Loucy (cell line): ENCODE results near the gene CDK5R2.

Experiments
- H2AFZ ChIP-seq: fragments of 200-600 bp; sonication (generic); 2 replicates; pipeline ENCODE4 v1.6.0; 2016; ENCODE audit warnings: antibody characterized with exemption, mild to moderate bottlenecking, low read length, moderate library complexity
- H3F3A ChIP-seq: fragments of 200-600 bp; 2 replicates; pipeline ENCODE4 v1.6.0; 2016; ENCODE audit warnings: antibody characterized with exemption, low read depth, mild to moderate bottlenecking
- H3K27me3 ChIP-seq: fragments of 200-600 bp; sonication (generic); 2 replicates; pipeline ENCODE4 v1.6.1; 2014; ENCODE audit warnings: low read length, mild to moderate bottlenecking; ENCODE audit not compliant: insufficient read depth, poor library complexity, severe bottlenecking
- H3K36me3 ChIP-seq: fragments of 200-600 bp; sonication (generic); 2 replicates; pipeline ENCODE4 v1.6.1; 2016; ENCODE audit warnings: low read length; ENCODE audit not compliant: insufficient read depth
- H3K4me1 ChIP-seq: fragments of 200-600 bp; sonication (generic); 2 replicates; pipeline ENCODE4 v1.5.1; 2014; ENCODE audit warnings: low read length, mild to moderate bottlenecking; ENCODE audit not compliant: insufficient read depth, poor library complexity, severe bottlenecking
- H3K4me2 ChIP-seq: fragments of 200-600 bp; sonication (generic); 2 replicates; pipeline ENCODE4 v1.6.0; 2014; ENCODE audit warnings: antibody characterized with exemption, low read length, low read depth, mild to moderate bottlenecking; ENCODE audit not compliant: poor library complexity, severe bottlenecking
- H3K4me3 ChIP-seq: fragments of 200-600 bp; sonication (generic); 2 replicates; pipeline ENCODE4 v1.5.1; 2014; ENCODE audit warnings: low read length, mild to moderate bottlenecking, mixed read lengths; ENCODE audit not compliant: poor library complexity, severe bottlenecking
- H3K79me2 ChIP-seq: fragments of 200-600 bp; sonication (generic); 2 replicates; pipeline ENCODE4 v1.6.1; 2014; ENCODE audit warnings: low read length; ENCODE audit not compliant: insufficient read depth
- H3K9ac ChIP-seq: fragments of 200-600 bp; sonication (generic); 2 replicates; pipeline ENCODE4 v1.6.0; 2014; ENCODE audit warnings: mild to moderate bottlenecking, low read depth, low read length, moderate library complexity; ENCODE audit not compliant: poor library complexity, severe bottlenecking
- H3K9me2 ChIP-seq: fragments of 200-600 bp; sonication (generic); replicated peaks from 2 replicates; pipeline ENCODE4 v1.6.1; 2016; ENCODE audit warnings: low read depth, low read length, mixed read lengths
- H3K9me3 ChIP-seq: fragments of 200-600 bp; sonication (generic); 2 replicates; pipeline ENCODE4 v1.6.1; 2014; ENCODE audit warnings: mild to moderate bottlenecking, antibody characterized with exemption, low read length, low read depth; ENCODE audit not compliant: insufficient read depth
- H4K20me1 ChIP-seq: fragments of 200-600 bp; sonication (generic); 2 replicates; pipeline ENCODE4 v1.6.0; 2014; ENCODE audit warnings: antibody characterized with exemption, low read length, mild to moderate bottlenecking; ENCODE audit not compliant: insufficient read depth, poor library complexity, severe bottlenecking
- EZH2phosphoT487 ChIP-seq: fragments of 200-600 bp; IDR thresholded peaks from 2 replicates; pipeline ENCODE4 v1.6.1; 2018; ENCODE audit warnings: antibody characterized with exemption, mild to moderate bottlenecking, moderate library complexity, borderline replicate concordance
- TF ChIP-seq, protein P1 (sequence below): fragments of 200-600 bp; sonication (generic); conservative IDR thresholded peaks from 2 replicates; pipeline ENCODE4 v1.5.1; 2014; ENCODE audit warnings: mild to moderate bottlenecking, antibody characterized with exemption, low read length

Gene CDK5R2

GRCh38 chr2:218954541-218955300 is 4.7 kb upstream of the CDK5R2 start:
- H3K4me1 ChIP-seq, result peaks cover 18% of the 10 kb centered on the region
- no peak overlapping the region for H3K4me2 ChIP-seq
- no peaks in the 10 kb centered on the region for H3K9me2 ChIP-seq
- H4K20me1 ChIP-seq, result no peaks in the 10 kb centered on the region
- H3K79me2 ChIP-seq, result peaks cover 5% of the 10 kb centered on the region; the same call in 1 of the 2 replicates
- TF ChIP-seq, protein P1, sequence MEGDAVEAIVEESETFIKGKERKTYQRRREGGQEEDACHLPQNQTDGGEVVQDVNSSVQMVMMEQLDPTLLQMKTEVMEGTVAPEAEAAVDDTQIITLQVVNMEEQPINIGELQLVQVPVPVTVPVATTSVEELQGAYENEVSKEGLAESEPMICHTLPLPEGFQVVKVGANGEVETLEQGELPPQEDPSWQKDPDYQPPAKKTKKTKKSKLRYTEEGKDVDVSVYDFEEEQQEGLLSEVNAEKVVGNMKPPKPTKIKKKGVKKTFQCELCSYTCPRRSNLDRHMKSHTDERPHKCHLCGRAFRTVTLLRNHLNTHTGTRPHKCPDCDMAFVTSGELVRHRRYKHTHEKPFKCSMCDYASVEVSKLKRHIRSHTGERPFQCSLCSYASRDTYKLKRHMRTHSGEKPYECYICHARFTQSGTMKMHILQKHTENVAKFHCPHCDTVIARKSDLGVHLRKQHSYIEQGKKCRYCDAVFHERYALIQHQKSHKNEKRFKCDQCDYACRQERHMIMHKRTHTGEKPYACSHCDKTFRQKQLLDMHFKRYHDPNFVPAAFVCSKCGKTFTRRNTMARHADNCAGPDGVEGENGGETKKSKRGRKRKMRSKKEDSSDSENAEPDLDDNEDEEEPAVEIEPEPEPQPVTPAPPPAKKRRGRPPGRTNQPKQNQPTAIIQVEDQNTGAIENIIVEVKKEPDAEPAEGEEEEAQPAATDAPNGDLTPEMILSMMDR, result no peak
- TF ChIP-seq EZH2phosphoT487, result no peak
- H3K9me3 ChIP-seq, result no peaks in the 10 kb centered on the region
- H2AFZ ChIP-seq, result no peak overlapping the region
- H3F3A ChIP-seq, result no peaks in the 10 kb centered on the region
- H3K9ac ChIP-seq, result no peak overlapping the region
- no peaks in the 10 kb centered on the region for H3K27me3 ChIP-seq
- no peaks in the 10 kb centered on the region for H3K36me3 ChIP-seq
- H3K4me3 ChIP-seq, result no peak overlapping the region

- Histone ChIP-seq H2AFZ (no peak overlapping the region), H3K9me2 (no peaks in the 10 kb centered on the region), H3K4me2 (no peak overlapping the region), H3K79me2 (peaks cover 5% of the 10 kb centered on the region; the same call in 1 of the 2 replicates), H3K36me3 (no peaks in the 10 kb centered on the region), H3K9me3 (no peaks in the 10 kb centered on the region), H3K4me3 (no peak overlapping the region), H3K9ac (no peak overlapping the region), H3F3A (no peaks in the 10 kb centered on the region), H3K4me1 (peaks cover 18% of the 10 kb centered on the region), H4K20me1 (no peaks in the 10 kb centered on the region), H3K27me3 (no peaks in the 10 kb centered on the region)
- TF ChIP-seq EZH2phosphoT487, result no peak
- TF ChIP-seq, protein P1, result no peak
Observed at GRCh38 chr2:218956039-218956438, 3.4 kb upstream of the CDK5R2 start.

- peaks cover 18% of the 10 kb centered on the region for H3K4me1 ChIP-seq
- no peak overlapping the region for H3K9ac ChIP-seq
- no peaks in the 10 kb centered on the region for H3K27me3 ChIP-seq
- peaks cover 4% of the 10 kb centered on the region for H4K20me1 ChIP-seq
- no peaks in the 10 kb centered on the region for H3F3A ChIP-seq
- H3K36me3 ChIP-seq, result no peaks in the 10 kb centered on the region
- H3K4me3 ChIP-seq, result no peak overlapping the region
- no peak overlapping the region for H2AFZ ChIP-seq
- peak overlapping the region; percentile 87 for H3K4me2 ChIP-seq
- TF ChIP-seq, protein P1, result no peak
- H3K9me3 ChIP-seq, result no peaks in the 10 kb centered on the region
- H3K9me2 ChIP-seq, result no peaks in the 10 kb centered on the region
- peaks cover 5% of the 10 kb centered on the region; the same call in 1 of the 2 replicates for H3K79me2 ChIP-seq
Observed at GRCh38 chr2:218957671-218958070, 1.8 kb upstream of the CDK5R2 start.
